Epithelial cell of proximal tubule (primary cell): Measurements from ENCODE around the gene FCN2. TPM values are rescaled to one million over a fixed set of nuclear protein-coding genes. Genes with fewer than 3 reads are reported as not detected.

Experiments used
- DNase-seq: peaks from one replicate; pipeline ENCODE4 v3.0.0-alpha.2; 2011; ENCODE audit warnings: low read depth
- H3K4me3 ChIP-seq: 2 replicates; pipeline ENCODE4 v1.5.1; 2011; ENCODE audit warnings: low read depth, mild to moderate bottlenecking, low read length
- total RNA-seq: library from RNA; depleted of rRNA; stranded (reverse); fragments of >200 nt; gene quantifications from 2 replicates; pipeline ENCODE4 v1.2.3, GENCODE V29; 2015
- TF ChIP-seq, protein P1 (sequence below): conservative IDR thresholded peaks from 2 replicates; pipeline ENCODE4 v1.5.1; 2012; ENCODE audit warnings: low read depth, mild to moderate bottlenecking, low read length

The FCN2 gene
- total RNA-seq, 1 donor from 2014 or later = not detected

DNA sequence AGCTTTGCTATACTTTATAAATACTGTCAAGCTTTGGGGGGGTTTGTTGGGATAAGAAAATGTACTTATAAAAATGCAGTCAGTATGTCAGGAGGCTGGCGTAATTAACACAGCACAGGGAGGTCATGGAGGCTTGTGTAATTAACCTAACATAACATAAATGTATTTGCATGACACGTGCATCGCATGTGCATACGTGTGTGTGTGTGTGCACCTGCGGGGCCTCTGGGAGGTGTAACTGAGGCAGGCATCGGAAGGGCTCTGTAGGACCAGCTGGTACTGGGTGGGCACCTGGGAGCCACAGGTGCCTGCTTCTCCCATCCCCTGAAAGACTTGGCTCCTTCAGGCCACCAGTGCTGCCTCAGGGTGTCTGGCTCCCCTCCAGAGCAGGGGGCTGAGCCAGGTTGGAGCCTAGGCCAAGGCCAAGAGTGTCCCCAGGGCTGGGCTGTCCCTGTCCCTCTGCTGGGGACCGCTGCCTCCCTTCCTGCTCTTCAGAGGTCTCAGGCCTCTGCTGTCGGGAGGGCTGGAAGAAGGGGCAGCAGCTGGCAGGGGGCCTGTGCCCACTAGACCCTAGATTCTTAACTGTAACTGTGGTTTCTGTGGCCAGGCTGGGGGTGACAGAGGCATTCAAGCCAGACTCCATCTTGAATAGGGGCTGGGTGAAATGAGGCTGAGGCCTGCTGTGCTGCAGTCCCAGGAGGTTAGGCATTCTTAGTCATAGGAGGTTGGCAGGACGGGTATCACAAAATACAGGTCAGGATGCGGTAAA, 9.0 kb downstream of the FCN2 start:
- H3K4me3 ChIP-seq = no peak overlapping the region
- TF ChIP-seq, protein P1, sequence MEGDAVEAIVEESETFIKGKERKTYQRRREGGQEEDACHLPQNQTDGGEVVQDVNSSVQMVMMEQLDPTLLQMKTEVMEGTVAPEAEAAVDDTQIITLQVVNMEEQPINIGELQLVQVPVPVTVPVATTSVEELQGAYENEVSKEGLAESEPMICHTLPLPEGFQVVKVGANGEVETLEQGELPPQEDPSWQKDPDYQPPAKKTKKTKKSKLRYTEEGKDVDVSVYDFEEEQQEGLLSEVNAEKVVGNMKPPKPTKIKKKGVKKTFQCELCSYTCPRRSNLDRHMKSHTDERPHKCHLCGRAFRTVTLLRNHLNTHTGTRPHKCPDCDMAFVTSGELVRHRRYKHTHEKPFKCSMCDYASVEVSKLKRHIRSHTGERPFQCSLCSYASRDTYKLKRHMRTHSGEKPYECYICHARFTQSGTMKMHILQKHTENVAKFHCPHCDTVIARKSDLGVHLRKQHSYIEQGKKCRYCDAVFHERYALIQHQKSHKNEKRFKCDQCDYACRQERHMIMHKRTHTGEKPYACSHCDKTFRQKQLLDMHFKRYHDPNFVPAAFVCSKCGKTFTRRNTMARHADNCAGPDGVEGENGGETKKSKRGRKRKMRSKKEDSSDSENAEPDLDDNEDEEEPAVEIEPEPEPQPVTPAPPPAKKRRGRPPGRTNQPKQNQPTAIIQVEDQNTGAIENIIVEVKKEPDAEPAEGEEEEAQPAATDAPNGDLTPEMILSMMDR = no peak
- no peak for DNase-seq

DNA sequence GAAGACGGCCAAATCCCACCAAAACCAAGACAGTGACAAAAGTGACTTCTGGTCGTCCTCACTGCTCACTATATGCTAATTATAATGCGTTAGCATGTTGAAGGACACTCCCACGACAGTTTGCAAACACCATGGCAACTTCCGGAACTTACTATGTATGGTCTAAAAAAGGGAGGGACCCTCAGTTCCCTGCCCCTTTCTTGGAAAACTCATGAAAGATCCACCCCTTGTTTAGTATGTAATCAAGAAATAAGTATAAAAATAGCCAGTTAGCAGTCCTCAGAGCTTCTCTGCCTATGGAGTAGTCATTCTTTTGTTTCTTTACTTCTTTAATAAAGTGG, 9.5 kb downstream of the FCN2 start:
- H3K4me3 ChIP-seq = no peak overlapping the region
- TF ChIP-seq, protein P1 = no peak
- DNase-seq = no peak

- H3K4me3 ChIP-seq = no peak overlapping the region
Measured at GRCh38 chr9:134891053-134891452, 10.4 kb downstream of the FCN2 start.

DNA sequence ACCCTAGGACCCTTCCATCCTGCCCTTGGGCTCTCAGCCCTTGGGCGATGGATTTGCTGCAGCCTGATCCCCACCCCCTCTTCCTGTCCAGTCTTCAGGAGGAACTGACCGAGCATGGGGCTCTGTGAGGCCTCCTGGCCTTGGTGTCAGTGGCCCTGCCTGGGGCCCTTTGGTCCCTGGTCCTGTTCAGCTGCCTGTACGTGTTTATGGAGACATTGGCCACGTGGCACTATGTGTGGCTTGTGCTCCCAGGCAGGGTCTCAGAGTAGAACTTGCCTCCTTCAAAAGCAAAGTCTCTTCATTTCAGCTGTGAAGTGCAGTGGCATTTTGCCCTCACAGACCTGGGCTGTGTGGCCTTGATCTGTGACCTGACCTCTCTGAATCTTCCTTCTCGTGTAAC, 11.1 kb downstream of the FCN2 start:
- TF ChIP-seq, protein P1 = no peak
- DNase-seq = no peak
- no peak overlapping the region for H3K4me3 ChIP-seq

More at GRCh38 chr9:134891053-134891452, 10.4 kb downstream of the FCN2 start:
- no peak for DNase-seq
- TF ChIP-seq, protein P1 = no peak

- TF ChIP-seq, protein P1 = no peak
- no peak overlapping the region for H3K4me3 ChIP-seq
- DNase-seq = no peak
Measured at GRCh38 chr9:134892221-134892620, 11.6 kb downstream of the FCN2 start.

DNA sequence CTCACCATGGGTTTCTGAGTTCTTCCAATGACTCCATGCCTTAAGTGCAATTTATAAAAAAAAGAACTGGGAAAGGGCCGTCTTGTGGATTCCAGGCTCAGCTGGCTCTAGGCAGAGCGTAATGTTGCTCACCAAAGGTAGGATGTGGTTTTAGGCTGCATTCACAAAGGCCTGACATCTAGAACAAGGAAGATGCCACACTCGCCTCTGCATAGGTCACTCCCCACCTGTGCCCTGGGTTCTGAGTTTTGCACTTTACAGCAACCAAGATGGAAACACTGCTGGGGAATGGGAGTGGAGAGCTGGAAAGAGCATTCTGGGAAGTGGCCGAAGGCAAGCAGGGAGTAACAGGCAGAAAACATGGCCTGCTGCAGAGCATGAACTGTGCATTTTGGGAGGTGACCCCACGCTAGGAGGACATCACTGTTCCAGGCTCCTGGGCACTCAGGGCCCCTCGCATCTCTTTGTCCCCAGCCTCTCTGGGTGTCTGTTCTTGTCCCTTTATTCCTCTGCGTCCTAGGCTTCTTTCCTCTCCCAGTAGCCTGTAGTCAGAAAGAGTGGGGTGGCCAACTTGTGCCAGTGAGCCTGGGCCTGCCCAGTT, 12.3 kb downstream of the FCN2 start:
- TF ChIP-seq, protein P1 = no peak
- DNase-seq = no peak
- no peak overlapping the region for H3K4me3 ChIP-seq
